Activated CD8-positive, alpha-beta memory T cell treated with anti-CD3 and anti-CD28 coated beads, Interleukin-2, amount 10 ng/mL, durations not matched to agents 7 days and 5 days (primary cell): ENCODE measurements around the gene OAS2. TPM values are rescaled to one million over a fixed set of nuclear protein-coding genes. Genes with fewer than 3 reads are reported as not detected.

ENCODE experiments used
- ATAC-seq: fragments of 150-1000 bp; cut with Tn5 transposase; one replicate; pipeline ENCODE4 v1.10.0; 2021; ENCODE audit warnings: moderate library complexity
- CTCF ChIA-PET: fragments of 350-600 bp; sonication (Branson Sonifier 250); formaldehyde crosslinking; loops from one replicate; lab custom pipeline; 2021; ENCODE audit warnings: antibody characterized with exemption; lab: Charles Lee
- DNase-seq: peaks from one replicate; pipeline ENCODE4 v3.0.0-alpha.2; 2020
- H3K27ac Mint-ChIP-seq: one replicate; pipeline ENCODE4 v1.8.0; 2021; ENCODE audit warnings: mild to moderate bottlenecking, mixed read lengths
- H3K27me3 Mint-ChIP-seq: one replicate; pipeline ENCODE4 v1.8.0; 2021; ENCODE audit warnings: mixed read lengths
- H3K36me3 Mint-ChIP-seq: one replicate; pipeline ENCODE4 v1.8.0; 2021; ENCODE audit warnings: mild to moderate bottlenecking, mixed read lengths
- H3K4me1 Mint-ChIP-seq: one replicate; pipeline ENCODE4 v1.8.0; 2021; ENCODE audit warnings: mixed read lengths
- H3K4me3 Mint-ChIP-seq: one replicate; pipeline ENCODE4 v1.8.0; 2021; ENCODE audit warnings: mild to moderate bottlenecking, moderate library complexity, mixed read lengths
- H3K9me3 Mint-ChIP-seq: one replicate; pipeline ENCODE4 v1.8.0; 2022; ENCODE audit warnings: low read depth, mixed read lengths
- total RNA-seq, 2 experiments: library from RNA; stranded (reverse); gene quantifications; one replicate each; pipeline ENCODE4 v1.2.3, GENCODE V29; 2021

OAS2 gene
- total RNA-seq, 2 experiments from 2014 or later = 276 to 383 TPM

DNA sequence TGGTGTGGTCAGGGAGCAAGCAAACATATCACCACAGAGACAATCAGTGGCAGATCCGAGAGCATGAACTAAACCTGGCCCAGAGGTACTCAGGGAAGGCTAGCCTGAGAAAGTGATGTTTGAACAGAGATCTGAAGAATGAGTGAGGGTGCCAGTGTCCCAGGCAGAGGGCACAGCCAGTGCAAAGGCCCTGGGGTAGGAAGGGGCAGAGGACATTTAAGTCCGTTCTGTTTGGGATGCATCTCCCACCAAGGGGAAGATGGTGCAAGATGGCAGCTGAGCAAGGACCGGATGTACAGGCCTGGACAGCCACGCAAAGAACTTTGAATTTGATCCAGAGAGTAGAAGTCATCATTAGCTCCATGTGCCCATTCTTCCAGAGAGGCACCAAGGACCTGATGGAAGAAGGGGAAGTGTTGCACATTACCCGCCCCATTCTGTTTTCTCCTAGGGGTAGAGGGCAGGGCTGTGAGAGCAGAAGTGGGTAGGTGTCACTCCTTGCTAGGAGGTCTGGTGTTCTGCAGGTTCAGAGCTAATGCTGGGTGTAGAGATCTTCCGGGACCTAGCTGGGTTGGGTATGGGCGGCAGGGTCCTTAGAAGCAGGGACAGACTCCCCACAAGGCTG is 82.1 kb downstream of the OAS2 start:
- CTCF ChIA-PET = interaction anchor here (1.6 kb wide), 1 partner anchor 12 kb away, joined by 5 read pairs; no protein-coding TSS in a partner anchor
- H3K27ac Mint-ChIP-seq = no peak overlapping the region
- no peaks in the 10 kb centered on the region for H3K9me3 Mint-ChIP-seq

DNA sequence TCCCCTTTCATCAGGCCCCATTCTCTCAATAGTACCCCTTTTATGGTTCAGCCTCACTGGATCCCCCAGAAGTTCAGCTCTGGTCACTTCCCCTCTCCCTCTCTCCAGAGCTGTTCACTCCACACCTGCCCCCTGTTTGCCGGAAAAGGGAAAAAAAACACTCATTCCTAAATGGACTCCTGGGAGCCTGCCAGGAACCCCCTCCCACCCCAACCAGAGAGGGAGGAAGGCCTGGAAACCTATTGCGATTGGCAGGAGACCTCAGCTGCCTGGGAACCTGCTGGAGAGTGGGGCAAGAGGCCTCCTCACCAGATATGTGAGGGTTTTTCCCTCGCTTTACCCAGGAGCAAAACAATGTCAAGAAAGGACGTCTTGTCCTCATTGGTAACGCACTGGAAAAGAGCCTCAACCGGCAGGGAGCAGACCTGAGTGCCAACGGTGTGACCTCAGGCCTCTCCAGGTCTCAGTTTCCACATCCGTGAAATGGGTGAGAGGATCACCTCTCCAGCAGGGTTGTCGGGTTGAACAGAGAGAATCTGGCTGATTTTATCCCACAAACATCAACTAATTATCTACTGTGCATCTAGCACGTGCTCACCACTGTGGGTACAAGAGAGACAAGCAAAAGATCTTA is 82.9 kb downstream of the OAS2 start:
- Mint-ChIP-seq H3K4me1 (no peaks in the 10 kb centered on the region), H3K4me3 (no peak overlapping the region), H3K27ac (no peak overlapping the region), H3K36me3 (no peaks in the 10 kb centered on the region), H3K27me3 (peaks cover 5% of the 10 kb centered on the region), H3K9me3 (no peaks in the 10 kb centered on the region)
- CTCF ChIA-PET = interaction anchor here (1.6 kb wide), 1 partner anchor 12 kb away, joined by 5 read pairs; no protein-coding TSS in a partner anchor
- no peak for DNase-seq
- no peak for ATAC-seq

More for the DNA sequence above, 82.1 kb downstream of the OAS2 start:
- no peak for ATAC-seq
- no peaks in the 10 kb centered on the region for H3K36me3 Mint-ChIP-seq
- no peaks in the 10 kb centered on the region for H3K4me1 Mint-ChIP-seq
- H3K27me3 Mint-ChIP-seq = peaks cover 11% of the 10 kb centered on the region
- DNase-seq = no peak
- H3K4me3 Mint-ChIP-seq = no peak overlapping the region

Other genes with a start within 250 kb of the OAS2 start
- gene RPH3A, start 186.8 kb upstream of the OAS2 start, total RNA-seq = not detected
- gene OAS1, start 71.6 kb upstream of the OAS2 start, total RNA-seq = 100 to 1,000 TPM; 161 to 292 TPM
- 100 to 1,000 TPM; 290 to 394 TPM for gene OAS3, start 40.0 kb upstream of the OAS2 start, total RNA-seq
- gene DTX1, start 78.2 kb downstream of the OAS2 start, total RNA-seq = under 1 TPM; 0.16 to 0.35 TPM
- not detected for gene RASAL1, start 157.2 kb downstream of the OAS2 start, total RNA-seq
- not detected for gene CFAP73, start 171.2 kb downstream of the OAS2 start, total RNA-seq
- 10 to 100 TPM; 71.5 to 99.0 TPM for gene DDX54, start 207.0 kb downstream of the OAS2 start, total RNA-seq
- 10 to 100 TPM; 23.1 to 29.6 TPM for gene RITA1, start 207.2 kb downstream of the OAS2 start, total RNA-seq
- 10 to 100 TPM; 21.4 to 23.3 TPM for gene TPCN1, start 242.9 kb downstream of the OAS2 start, total RNA-seq